HG02588 (cell line): Measurements from ENCODE around the gene HEY2.

Source experiments
- ATAC-seq: cut with Tn5 transposase; IDR thresholded peaks from one replicate; pipeline ENCODE4 v1.9.1; 2021; ENCODE audit warnings: mild to moderate bottlenecking, moderate library complexity; ENCODE audit not compliant: unreplicated experiment

HEY2 gene

GRCh38 chr6:125742464-125743120, 6.8 kb upstream of the HEY2 start:
- ATAC-seq, result no peak

DNA sequence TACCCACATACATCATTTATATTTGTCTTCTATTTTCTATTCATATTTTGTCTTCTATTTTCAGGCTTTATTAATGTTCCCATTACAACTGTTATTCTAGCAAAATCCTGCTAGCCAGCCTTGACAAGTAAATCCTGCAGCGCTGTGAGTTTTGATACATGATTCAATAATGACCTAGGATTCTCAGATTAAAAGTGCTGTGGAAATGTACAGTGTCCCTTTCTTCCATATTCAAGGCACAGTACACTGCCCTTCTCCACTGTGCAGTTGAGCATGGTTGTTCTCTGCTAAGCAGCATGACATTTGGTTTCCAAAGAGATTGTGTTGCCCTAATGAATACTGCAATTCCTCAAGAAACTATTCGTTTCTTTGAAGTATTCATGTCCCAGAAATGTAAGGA, 5.8 kb upstream of the HEY2 start:
- no peak for ATAC-seq

DNA sequence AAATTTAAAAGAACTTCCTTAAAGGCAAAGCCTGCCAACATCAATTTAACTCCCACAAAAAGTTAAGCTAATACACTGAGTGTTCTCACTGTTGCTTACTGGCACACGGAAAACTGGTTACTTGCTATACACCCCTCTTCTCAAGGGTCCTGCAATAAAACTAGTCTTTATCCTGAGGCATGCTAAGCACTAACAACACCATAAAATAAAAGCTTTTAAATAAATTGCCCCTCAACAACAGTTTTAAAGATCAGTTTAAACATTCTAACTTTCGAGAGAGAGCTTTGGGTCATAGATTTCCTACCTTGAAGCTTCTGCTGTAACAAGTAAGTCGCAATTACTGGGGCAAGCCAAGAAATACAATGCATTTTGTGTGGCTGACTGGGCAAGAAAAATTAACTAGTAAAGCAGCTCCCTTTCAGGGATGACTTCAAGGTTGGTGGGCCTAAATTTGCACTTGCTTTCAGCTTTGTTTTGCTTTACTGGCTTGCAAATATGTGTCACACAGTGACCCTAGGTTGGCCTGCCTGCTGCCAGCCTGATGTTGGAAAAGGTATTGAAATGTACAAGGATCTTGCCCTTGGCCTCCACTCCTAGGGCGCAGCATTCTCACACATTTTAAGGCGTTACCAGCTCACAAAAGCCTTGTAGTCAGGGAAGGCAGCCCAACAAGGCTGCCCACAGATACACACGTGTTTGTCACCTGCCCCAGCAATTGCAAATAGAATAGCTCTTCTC, 4.0 kb upstream of the HEY2 start:
- ATAC-seq, result no peak

- ATAC-seq, result no peak
These were observed 3.4 kb upstream of the HEY2 start for GRCh38 chr6:125746019-125746414.

- ATAC-seq, result peak; percentile 58
These were observed 2.5 kb upstream of the HEY2 start for GRCh38 chr6:125746731-125747588.

DNA sequence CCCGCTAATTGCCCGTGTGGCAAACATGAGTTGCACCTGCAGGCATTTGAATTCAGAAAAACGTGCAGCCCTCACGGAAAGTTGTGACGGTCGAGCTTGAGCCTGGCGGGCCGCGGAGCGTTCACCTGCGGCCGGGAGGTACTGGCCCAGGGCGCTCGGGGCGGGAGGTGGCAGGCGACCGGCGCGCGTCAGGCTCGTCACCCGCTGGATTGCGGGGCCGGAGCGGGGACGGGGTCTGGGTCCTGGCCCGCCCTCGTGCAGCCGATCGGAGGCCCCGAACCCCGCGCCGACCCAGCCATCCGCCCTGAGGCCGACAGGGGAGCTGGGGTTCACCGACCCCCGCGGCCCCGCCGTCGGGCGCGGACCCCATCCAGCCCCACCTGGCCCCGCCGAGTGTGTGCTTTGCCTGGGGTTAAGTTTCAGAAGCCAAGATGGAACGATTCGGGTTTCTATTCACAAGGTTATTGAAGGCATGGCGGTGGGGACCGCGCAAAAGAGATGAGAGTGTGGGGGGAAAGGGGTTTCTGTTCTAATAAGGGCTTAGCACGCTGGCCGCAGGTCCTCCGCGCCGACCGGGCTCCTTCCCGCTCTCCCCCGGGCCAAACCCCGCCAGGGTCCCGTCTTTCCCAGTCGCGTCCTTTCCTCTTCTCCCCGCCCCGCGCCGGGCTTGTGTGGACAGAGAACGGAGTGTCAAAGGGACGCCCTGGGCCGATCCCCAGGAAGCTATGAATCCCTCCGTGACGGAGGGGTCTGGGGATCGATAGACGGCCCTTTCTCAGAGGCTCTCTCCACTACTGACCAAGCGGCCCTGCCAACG, 1.6 kb upstream of the HEY2 start:
- ATAC-seq, result no peak

- no peak for ATAC-seq
These were observed 843 bp upstream of the HEY2 start for GRCh38 chr6:125748406-125749172.

- ATAC-seq, result no peak
These were observed 646 bp downstream of the HEY2 start for GRCh38 chr6:125749865-125750691.

DNA sequence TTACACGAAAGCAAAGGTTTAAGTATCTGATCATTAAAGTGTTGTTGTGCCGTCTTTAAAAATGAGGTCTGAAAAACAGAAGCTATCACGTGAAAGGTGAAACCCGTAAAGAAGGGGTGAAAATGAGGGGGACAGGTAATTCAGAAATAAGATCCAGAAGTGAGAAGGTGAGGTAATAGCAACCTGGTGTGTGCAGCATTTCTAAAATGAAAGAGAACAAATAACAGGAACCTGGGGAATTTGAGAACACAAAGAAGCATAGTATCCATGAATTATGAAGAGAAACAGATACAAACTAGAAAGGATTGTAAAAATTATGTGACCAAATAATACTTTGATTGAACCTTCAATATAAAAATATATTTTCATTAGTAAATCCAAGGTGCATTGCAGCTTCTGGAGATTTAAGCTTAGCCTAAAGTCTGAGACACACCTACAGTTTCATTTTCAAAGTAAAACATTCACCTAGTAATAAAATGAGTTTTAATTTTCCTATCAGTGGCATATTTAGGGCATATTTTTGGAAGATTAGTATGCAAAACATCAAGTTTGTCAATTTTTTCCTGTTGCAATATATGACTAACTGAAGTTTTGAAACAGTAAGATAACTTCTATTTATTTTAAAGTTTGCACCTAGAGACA, 1.4 kb downstream of the HEY2 start:
- ATAC-seq, result no peak

DNA sequence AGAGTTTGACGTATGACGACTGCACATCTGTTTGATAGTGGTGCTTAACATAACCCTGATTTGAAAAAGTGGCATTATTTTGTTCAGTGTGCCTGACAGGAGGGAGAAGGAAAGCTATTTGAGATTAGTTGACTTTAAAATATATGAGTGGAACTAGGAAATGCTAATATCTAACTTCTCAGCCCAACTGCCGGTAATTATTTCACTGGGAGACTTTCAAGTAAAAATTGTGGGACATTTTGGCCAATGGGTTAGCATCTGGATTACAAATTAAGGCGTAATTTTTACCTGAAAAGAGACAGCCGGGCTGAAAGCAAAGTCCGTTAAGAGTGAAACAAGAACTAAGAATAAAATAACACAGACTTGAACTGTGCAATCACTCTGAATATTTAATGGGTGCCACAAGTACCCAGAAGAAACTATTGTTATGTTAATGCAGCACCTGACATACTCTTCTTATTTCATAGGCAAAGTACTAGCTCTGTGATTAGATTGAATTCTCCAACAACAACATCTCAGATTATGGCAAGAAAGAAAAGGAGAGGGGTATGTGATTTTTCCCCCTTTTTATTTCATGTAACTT, 2.0 kb downstream of the HEY2 start:
- ATAC-seq, result no peak

- ATAC-seq, result no peak
These were observed 3.3 kb downstream of the HEY2 start for GRCh38 chr6:125752773-125753172.

- ATAC-seq, result no peak
These were observed 3.9 kb downstream of the HEY2 start for GRCh38 chr6:125753218-125753936.

DNA sequence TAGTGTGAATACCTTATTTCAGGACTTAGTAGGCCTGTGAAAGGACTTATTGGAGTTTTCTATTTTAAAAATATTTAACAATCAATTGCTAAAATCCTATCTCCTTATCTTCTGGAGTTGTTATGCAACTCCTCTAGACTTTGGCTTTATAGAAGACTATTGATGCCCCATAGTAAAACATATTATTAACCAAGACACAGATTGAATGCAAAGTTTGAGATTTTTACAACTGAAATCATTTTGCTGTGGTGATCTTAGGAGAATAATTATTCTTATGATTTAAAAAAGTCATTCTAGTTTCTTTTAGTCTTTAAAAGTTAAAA, 4.5 kb downstream of the HEY2 start:
- no peak for ATAC-seq

- no peak for ATAC-seq
These were observed 5.1 kb downstream of the HEY2 start for GRCh38 chr6:125754566-125754965.

DNA sequence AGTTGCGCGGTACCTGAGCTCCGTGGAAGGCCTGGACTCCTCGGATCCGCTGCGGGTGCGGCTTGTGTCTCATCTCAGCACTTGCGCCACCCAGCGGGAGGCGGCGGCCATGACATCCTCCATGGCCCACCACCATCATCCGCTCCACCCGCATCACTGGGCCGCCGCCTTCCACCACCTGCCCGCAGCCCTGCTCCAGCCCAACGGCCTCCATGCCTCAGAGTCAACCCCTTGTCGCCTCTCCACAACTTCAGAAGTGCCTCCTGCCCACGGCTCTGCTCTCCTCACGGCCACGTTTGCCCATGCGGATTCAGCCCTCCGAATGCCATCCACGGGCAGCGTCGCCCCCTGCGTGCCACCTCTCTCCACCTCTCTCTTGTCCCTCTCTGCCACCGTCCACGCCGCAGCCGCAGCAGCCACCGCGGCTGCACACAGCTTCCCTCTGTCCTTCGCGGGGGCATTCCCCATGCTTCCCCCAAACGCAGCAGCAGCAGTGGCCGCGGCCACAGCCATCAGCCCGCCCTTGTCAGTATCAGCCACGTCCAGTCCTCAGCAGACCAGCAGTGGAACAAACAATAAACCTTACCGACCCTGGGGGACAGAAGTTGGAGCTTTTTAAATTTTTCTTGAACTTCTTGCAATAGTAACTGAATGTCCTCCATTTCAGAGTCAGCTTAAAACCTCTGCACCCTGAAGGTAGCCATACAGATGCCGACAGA, 9.9 kb downstream of the HEY2 start:
- no peak for ATAC-seq

GRCh38 chr6:125759959-125760457, 10.6 kb downstream of the HEY2 start:
- ATAC-seq, result no peak

DNA sequence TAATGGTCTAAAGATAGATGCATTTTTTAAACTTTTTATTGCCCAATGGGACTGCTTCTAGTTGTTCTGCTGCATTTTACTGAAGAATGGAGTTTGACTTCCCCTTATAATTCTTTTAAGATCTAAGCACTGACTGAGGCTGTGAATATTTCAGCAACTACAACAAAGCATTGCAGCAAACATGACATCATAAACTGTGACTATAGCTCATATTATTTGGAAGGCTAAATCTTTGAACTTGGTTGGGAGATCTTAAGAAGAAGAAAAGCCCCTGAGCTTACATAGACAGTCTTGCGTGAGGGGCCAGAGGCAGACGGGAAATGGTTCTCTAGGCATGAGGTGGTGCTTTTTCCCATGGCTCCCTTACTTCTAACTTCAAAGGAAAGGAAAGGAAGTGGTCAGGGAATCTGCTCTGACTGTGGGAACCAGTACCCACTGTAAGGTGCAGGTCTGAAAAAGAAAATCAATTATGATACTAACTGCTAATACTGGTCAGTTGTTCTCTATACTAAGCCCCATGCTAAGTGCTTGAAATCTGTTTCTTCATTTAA, 14.8 kb downstream of the HEY2 start:
- no peak for ATAC-seq
